Hematopoietic multipotent progenitor cell treated with erythropoietin and hydrocortisone succinate and interleukin-3 and kit ligand, for 17 days (in vitro differentiated cells): ENCODE data around the gene CSF3R.

Experiments used
- DNase-seq: peaks from one replicate; pipeline ENCODE4 v3.0.0-alpha.2; 2015; ENCODE audit warnings: low spot score

CSF3R gene

GRCh38 chr1:36482724-36483388, at the start of gene CSF3R:
TSS of gene CSF3R (minus strand) at chr1:36482913. CDS start at chr1:36479496, 3,417 bp downstream.
- DNase-seq: no peak

GRCh38 chr1:36531833-36532232, 49.1 kb upstream of the CSF3R start:
- DNase-seq: no peak

GRCh38 chr1:36530791-36531190, 48.1 kb upstream of the CSF3R start:
- DNase-seq: no peak

GRCh38 chr1:36530261-36530660, 47.5 kb upstream of the CSF3R start:
- no peak for DNase-seq

- no peak for DNase-seq
These were observed 47.1 kb upstream of the CSF3R start for GRCh38 chr1:36529769-36530260.

- DNase-seq: no peak
These were observed 45.9 kb upstream of the CSF3R start for GRCh38 chr1:36528361-36529349.

- no peak for DNase-seq
These were observed 42.5 kb upstream of the CSF3R start for GRCh38 chr1:36525166-36525565.

GRCh38 chr1:36524359-36525062, 41.8 kb upstream of the CSF3R start:
- no peak for DNase-seq

- DNase-seq: no peak
These were observed 41.1 kb upstream of the CSF3R start for GRCh38 chr1:36523850-36524249.

GRCh38 chr1:36523230-36523495, 40.5 kb upstream of the CSF3R start:
- DNase-seq: no peak

GRCh38 chr1:36522461-36523229, 39.9 kb upstream of the CSF3R start:
- no peak for DNase-seq

- no peak for DNase-seq
These were observed 39.3 kb upstream of the CSF3R start for GRCh38 chr1:36522021-36522420.

GRCh38 chr1:36520771-36521420, 38.2 kb upstream of the CSF3R start:
- DNase-seq: no peak

GRCh38 chr1:36520056-36520455, 37.3 kb upstream of the CSF3R start:
- DNase-seq: no peak

- DNase-seq: no peak
These were observed 34.5 kb upstream of the CSF3R start for GRCh38 chr1:36517011-36517771.

- peak; percentile 57 for DNase-seq
These were observed 33.8 kb upstream of the CSF3R start for GRCh38 chr1:36516372-36517010.

- no peak for DNase-seq
These were observed 32.8 kb upstream of the CSF3R start for GRCh38 chr1:36515315-36516138.

- no peak for DNase-seq
These were observed 31.8 kb upstream of the CSF3R start for GRCh38 chr1:36514501-36514900.
